HG03439 (cell line): ENCODE measurements around the gene RAB34.

Source experiments
- ATAC-seq: cut with Tn5 transposase; IDR thresholded peaks from one replicate; pipeline ENCODE4 v1.9.1; 2021; ENCODE audit warnings: mild to moderate bottlenecking, moderate library complexity; ENCODE audit not compliant: unreplicated experiment

Gene RAB34

GRCh38 chr17:28688481-28688880 lies 29.2 kb downstream of the RAB34 start:
- no peak for ATAC-seq

- no peak for ATAC-seq
Measured at GRCh38 chr17:28686296-28686695, 31.4 kb downstream of the RAB34 start.

GRCh38 chr17:28685366-28685765 lies 32.3 kb downstream of the RAB34 start:
- ATAC-seq = no peak

DNA sequence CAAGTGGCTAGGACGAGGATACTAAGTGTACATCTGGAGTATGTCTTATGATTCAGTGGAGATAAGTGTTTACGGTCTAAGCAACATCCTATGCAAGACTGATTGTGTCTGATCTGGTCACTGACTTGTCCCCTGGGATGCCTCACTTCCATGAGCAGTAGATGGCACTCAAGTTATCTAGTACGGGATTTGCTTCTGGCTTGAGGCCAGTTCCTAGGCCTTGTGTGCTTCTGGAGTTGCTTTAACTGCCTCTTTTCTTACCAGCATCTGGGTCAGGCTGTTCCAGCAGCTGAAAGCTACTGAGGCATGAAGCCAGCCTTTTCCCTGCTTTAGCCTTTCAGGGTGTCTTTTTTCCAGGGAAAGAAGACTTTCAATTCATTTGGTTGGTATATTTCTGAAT lies 32.7 kb downstream of the RAB34 start:
- no peak for ATAC-seq

DNA sequence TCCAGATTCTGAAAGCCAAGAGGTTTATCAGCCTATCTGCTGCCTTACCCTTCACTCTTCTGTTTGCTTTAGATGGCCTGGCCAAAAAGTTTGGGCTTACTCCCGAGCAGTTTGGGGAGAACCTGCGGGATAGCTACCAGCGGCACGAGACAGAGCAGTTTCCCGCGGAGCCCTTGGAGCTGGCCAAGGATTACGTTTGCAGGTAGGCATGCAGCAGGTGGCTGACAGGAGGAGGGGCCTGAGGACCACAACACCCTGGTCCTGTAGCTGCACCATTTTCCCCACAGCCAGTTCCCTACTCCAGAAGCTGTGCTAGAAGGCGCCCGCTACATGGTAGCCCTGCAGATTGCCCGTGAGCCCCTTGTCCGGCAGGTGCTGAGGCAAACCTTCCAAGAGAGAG lies 35.0 kb downstream of the RAB34 start:
- no peak for ATAC-seq

- no peak for ATAC-seq
Measured at GRCh38 chr17:28675980-28676379, 41.7 kb downstream of the RAB34 start.

- no peak for ATAC-seq
Measured at GRCh38 chr17:28675490-28675889, 42.2 kb downstream of the RAB34 start.

DNA sequence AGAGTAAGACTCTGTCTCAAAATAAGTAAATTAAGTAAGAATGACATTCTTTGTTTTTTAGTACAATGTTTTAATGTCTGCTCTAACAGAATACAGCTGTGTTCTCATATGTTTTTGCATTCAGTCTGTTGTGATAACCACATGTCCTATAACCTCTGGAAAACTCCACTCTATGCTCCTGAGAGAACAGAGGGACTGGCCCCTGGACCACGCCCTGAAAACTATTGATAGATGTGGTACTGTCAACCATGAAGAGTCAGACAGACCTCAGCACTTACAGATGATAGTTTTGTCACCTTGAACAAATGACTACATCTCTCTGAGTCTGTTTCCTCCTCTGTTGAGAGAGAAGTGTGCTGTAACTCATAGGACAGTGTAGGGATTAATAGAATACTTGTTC lies 47.8 kb downstream of the RAB34 start:
- no peak for ATAC-seq

DNA sequence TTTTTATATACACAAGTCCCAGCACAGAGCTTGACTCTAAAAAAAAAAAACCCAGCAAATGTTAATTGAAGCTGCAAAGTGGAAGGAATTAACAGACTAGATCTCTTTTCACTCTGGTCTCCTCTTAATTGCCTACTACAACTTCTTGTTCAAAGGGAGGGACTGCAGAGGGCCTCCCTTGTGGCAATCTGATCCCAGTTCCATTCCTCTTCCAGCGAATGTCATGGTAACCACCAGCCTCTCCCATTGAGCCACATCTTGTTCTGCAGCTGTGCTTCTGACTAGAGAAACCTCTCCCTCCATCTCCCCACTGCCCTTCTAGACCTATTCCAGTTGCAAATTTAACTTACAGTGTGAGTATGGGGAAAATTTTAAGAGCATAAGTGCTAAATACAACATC lies 49.8 kb downstream of the RAB34 start:
- no peak for ATAC-seq

DNA sequence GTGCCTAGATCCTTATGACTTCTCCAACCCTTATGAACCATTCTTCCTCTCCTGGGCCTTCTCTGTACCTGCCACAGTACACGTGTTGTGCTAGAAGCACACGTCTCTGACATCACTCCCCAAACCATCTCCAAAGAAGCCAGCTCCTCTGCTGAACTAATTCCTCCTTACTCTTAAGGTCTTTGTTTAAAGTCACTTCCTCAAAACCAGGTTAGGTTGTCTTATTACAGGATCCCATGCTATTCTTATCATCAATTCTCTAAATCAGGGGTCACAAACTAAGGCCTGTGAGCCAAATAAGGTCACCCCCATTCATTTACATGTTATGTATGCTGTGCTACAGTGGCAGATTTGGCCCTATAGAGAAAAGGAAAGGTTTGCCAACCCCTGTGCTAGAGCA lies 51.7 kb downstream of the RAB34 start:
- ATAC-seq = no peak
